HEK293 (cell line): Measurements from ENCODE around the gene CUL9.

Source experiments
- CTCF ChIA-PET: fragments of 350-600 bp; formaldehyde crosslinking; extraction: SDS; loops from one replicate; lab custom pipeline; 2021; ENCODE audit warnings: antibody characterized with exemption; lab: Yijun Ruan, JAX
- POLR2A ChIA-PET: fragments of 300-600 bp; formaldehyde crosslinking; extraction: SDS; loops from one replicate; lab custom pipeline; 2020; ENCODE audit warnings: antibody characterized with exemption, inconsistent platforms; lab: Yijun Ruan, JAX
- H3K27ac ChIP-seq: fragments of 200-500 bp; sonication (Bioruptor generic); 2 replicates; pipeline ENCODE4 v1.5.1; 2014; ENCODE audit warnings: low read depth, low read length, control low read depth, inconsistent platforms; ENCODE audit errors: extremely low read depth
- H3K36me3 ChIP-seq, 2 experiments: fragments of 200-500 bp in 1 of 2; sonication (Bioruptor generic) in 1 of 2; 1 replicate in 1 of 2; 2 replicates in 1 of 2; pipeline ENCODE4 v1.5.1; 2014 to 2017; ENCODE audit warnings: inconsistent platforms in 2 of 2, low read length in 2 of 2; ENCODE audit not compliant: control insufficient read depth in 2 of 2, insufficient read depth in 1 of 2
- H3K4me1 ChIP-seq: fragments of 200-500 bp; sonication (Bioruptor generic); 2 replicates; pipeline ENCODE4 v1.5.1; 2014; ENCODE audit warnings: mild to moderate bottlenecking, low read length, inconsistent platforms; ENCODE audit not compliant: control insufficient read depth, insufficient read depth
- H3K4me3 ChIP-seq: 2 replicates; pipeline ENCODE4 v1.5.1; 2011; ENCODE audit warnings: low read depth, mild to moderate bottlenecking, control low read depth, low read length, moderate library complexity
- H3K9me3 ChIP-seq: fragments of 200-500 bp; sonication (Bioruptor generic); 2 replicates; pipeline ENCODE4 v1.5.1; 2014; ENCODE audit warnings: low read depth, low read length, inconsistent platforms; ENCODE audit not compliant: control insufficient read depth, insufficient read depth
- BCL11B ChIP-seq: fragments of 450-650 bp; formaldehyde crosslinking; IDR thresholded peaks from 2 replicates; pipeline ENCODE4 v1.5.1; 2016; ENCODE audit warnings: low read depth, missing biosample characterization, missing genetic modification characterization
- EGR2 ChIP-seq: fragments of 450-650 bp; formaldehyde crosslinking; IDR thresholded peaks from 2 replicates; pipeline ENCODE4 v1.5.1; 2016; ENCODE audit warnings: low read depth, missing biosample characterization, missing genetic modification characterization
- PRDM4 ChIP-seq: fragments of 450-650 bp; formaldehyde crosslinking; IDR thresholded peaks from 2 replicates; pipeline ENCODE4 v1.5.1; 2017; ENCODE audit warnings: missing biosample characterization, missing genetic modification characterization
- SP3 ChIP-seq: fragments of 450-650 bp; formaldehyde crosslinking; IDR thresholded peaks from 2 replicates; pipeline ENCODE4 v1.5.1; 2016; ENCODE audit warnings: missing biosample characterization, missing genetic modification characterization
- TSHZ1 ChIP-seq: fragments of 450-650 bp; formaldehyde crosslinking; IDR thresholded peaks from 2 replicates; pipeline ENCODE4 v1.5.1; 2016; ENCODE audit warnings: missing biosample characterization, missing genetic modification characterization, borderline replicate concordance
- ZNF146 ChIP-seq: fragments of 450-650 bp; formaldehyde crosslinking; IDR thresholded peaks from 2 replicates; pipeline ENCODE4 v1.5.1; 2016; ENCODE audit warnings: missing biosample characterization, missing genetic modification characterization
- ZNF239 ChIP-seq: fragments of 450-650 bp; formaldehyde crosslinking; IDR thresholded peaks from 2 replicates; pipeline ENCODE4 v1.5.1; 2016; ENCODE audit warnings: missing biosample characterization, missing genetic modification characterization
- ZNF354C ChIP-seq: fragments of 450-650 bp; formaldehyde crosslinking; IDR thresholded peaks from 2 replicates; pipeline ENCODE4 v1.5.1; 2016; ENCODE audit warnings: missing biosample characterization, missing genetic modification characterization, low read depth, borderline replicate concordance
- ZNF629 ChIP-seq: fragments of 450-650 bp; formaldehyde crosslinking; IDR thresholded peaks from 2 replicates; pipeline ENCODE4 v1.5.1; 2017; ENCODE audit warnings: missing biosample characterization, missing genetic modification characterization
- ZNF791 ChIP-seq: fragments of 450-650 bp; formaldehyde crosslinking; IDR thresholded peaks from 2 replicates; pipeline ENCODE4 v1.5.1; 2016; ENCODE audit warnings: missing biosample characterization, missing genetic modification characterization
- TF ChIP-seq, protein P1 (sequence below): fragments of 450-650 bp; formaldehyde crosslinking; IDR thresholded peaks from 2 replicates; pipeline ENCODE4 v1.5.1; 2017; ENCODE audit warnings: missing biosample characterization, missing genetic modification characterization

The CUL9 gene

DNA sequence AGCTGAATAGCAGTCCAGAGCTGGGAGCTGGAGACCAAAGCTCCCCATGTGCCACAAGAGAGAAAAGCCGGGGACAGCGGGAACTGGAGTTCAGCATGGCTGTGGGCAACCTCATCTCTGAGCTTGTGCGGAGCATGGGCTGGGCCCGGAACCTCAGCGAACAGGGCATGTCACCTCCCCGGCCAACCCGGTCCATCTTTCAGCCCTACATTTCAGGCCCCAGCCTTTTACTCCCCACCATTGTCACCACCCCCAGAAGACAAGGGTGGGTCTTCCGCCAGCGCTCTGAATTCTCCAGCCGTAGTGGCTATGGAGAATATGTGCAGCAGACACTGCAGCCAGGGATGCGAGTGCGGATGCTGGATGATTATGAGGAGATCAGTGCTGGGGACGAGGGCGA, 4.0 kb downstream of the CUL9 start:
- peaks cover 0 to 42% of the 10 kb centered on the region in 2 experiments; a peak in 2 of 3 replicates for H3K36me3 ChIP-seq
- peaks cover 3% of the 10 kb centered on the region; the same call in 1 of the 2 replicates for H3K4me1 ChIP-seq
- H3K4me3 ChIP-seq, result no peak overlapping the region
- H3K27ac ChIP-seq, result no peak overlapping the region
- TF ChIP-seq PRDM4 (tag by site-specific recombination) (no peak), TSHZ1 (tag by site-specific recombination) (no peak), ZNF146 (tag by site-specific recombination) (no peak), ZNF791 (no peak), BCL11B (tag by site-specific recombination) (no peak), EGR2 (no peak), ZNF629 (tag by site-specific recombination) (no peak)
- TF ChIP-seq, protein P1, sequence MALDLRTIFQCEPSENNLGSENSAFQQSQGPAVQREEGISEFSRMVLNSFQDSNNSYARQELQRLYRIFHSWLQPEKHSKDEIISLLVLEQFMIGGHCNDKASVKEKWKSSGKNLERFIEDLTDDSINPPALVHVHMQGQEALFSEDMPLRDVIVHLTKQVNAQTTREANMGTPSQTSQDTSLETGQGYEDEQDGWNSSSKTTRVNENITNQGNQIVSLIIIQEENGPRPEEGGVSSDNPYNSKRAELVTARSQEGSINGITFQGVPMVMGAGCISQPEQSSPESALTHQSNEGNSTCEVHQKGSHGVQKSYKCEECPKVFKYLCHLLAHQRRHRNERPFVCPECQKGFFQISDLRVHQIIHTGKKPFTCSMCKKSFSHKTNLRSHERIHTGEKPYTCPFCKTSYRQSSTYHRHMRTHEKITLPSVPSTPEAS (tag by site-specific recombination), result no peak
- CTCF ChIA-PET, result no interaction called here
- POLR2A ChIA-PET, result no interaction called here
- H3K9me3 ChIP-seq, result no peaks in the 10 kb centered on the region

- Histone ChIP-seq H3K9me3 (no peaks in the 10 kb centered on the region), H3K4me3 (no peak overlapping the region), H3K36me3 (peaks cover 0 to 40% of the 10 kb centered on the region in 2 experiments; a peak in 2 of 3 replicates), H3K4me1 (peaks cover 3% of the 10 kb centered on the region; the same call in 1 of the 2 replicates), H3K27ac (no peak overlapping the region)
- ChIA-PET POLR2A (interaction anchor here (0.9 kb wide), 1 partner anchor 12 kb away, joined by 3 read pairs; no protein-coding TSS in a partner anchor), CTCF (no interaction called here)
- no peak for TF ChIP-seq SP3 (tag by site-specific recombination)
Measured at GRCh38 chr6:43186706-43187105, 4.7 kb downstream of the CUL9 start.

DNA sequence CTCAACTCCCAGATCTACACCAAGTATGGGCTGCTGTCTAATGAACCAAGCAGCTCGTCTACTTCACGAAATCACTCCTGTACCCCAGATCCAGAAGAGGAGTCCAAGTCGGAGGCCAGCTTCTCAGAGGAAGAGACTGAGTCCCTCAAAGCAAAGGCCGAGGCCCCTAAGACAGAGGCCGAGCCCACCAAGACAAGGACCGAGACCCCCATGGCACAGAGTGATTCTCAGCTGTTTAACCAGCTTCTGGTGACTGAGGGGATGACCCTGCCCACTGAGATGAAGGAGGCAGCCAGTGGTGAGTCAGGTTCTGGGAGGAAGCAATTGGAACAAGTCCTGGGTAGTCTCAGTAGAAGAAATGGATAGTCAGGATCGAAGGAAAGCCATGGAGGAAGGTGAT, 5.8 kb downstream of the CUL9 start:
- POLR2A ChIA-PET, result interaction anchor here (0.9 kb wide), 1 partner anchor 13 kb away, joined by 3 read pairs; no protein-coding TSS in a partner anchor
- Histone ChIP-seq H3K27ac (no peak overlapping the region), H3K9me3 (no peaks in the 10 kb centered on the region), H3K36me3 (peaks cover 0 to 41% of the 10 kb centered on the region in 2 experiments; a peak in 2 of 3 replicates), H3K4me1 (peaks cover 2% of the 10 kb centered on the region; the same call in 1 of the 2 replicates), H3K4me3 (no peak overlapping the region)
- CTCF ChIA-PET, result interaction anchor here (1.2 to 1.6 kb wide), 2 partner anchors 41 to 147 kb away, joined by 4 read pairs; partner anchors contain the start of gene DNPH1
- TF ChIP-seq ZNF354C (no peak), ZNF239 (tag by site-specific recombination) (no peak)
